Smooth muscle cell of the brain vasculature (primary cell): ENCODE results near the gene QTRT2.

Experiments
- DNase-seq: peaks from one replicate; pipeline ENCODE4 v3.0.0-alpha.2; 2012; ENCODE audit warnings: low read depth, low spot score

QTRT2 gene

GRCh38 chr3:114056130-114057010 is at the start of gene QTRT2, which contains the start of gene CCDC191:
Gene QTRT2 (plus strand): TSS chr3:114056737. CDS start chr3:114065258, 8,521 bp downstream.
Gene CCDC191 (minus strand): TSS chr3:114056526. CDS start chr3:114056466, 60 bp downstream.
- peak; percentile 96 for DNase-seq

- no peak for DNase-seq
Measured at GRCh38 chr3:114011059-114011797, 45.3 kb upstream of the QTRT2 start.

- no peak for DNase-seq
Measured at GRCh38 chr3:114014211-114014610, 42.3 kb upstream of the QTRT2 start.

GRCh38 chr3:114019486-114019885 is 37.1 kb upstream of the QTRT2 start:
- DNase-seq = no peak

GRCh38 chr3:114020907-114021306 is 35.6 kb upstream of the QTRT2 start:
- no peak for DNase-seq

- DNase-seq = no peak
Measured at GRCh38 chr3:114022145-114022802, 34.3 kb upstream of the QTRT2 start.

GRCh38 chr3:114025451-114025850 is 31.1 kb upstream of the QTRT2 start:
- DNase-seq = no peak

GRCh38 chr3:114026331-114026730 is 30.2 kb upstream of the QTRT2 start:
- DNase-seq = no peak

- DNase-seq = no peak
Measured at GRCh38 chr3:114033721-114034120, 22.8 kb upstream of the QTRT2 start.

GRCh38 chr3:114034211-114034610 is 22.3 kb upstream of the QTRT2 start:
- DNase-seq = no peak

- no peak for DNase-seq
Measured at GRCh38 chr3:114034787-114035545, 21.6 kb upstream of the QTRT2 start.

GRCh38 chr3:114035896-114036295 is 20.6 kb upstream of the QTRT2 start:
- DNase-seq = no peak

GRCh38 chr3:114043205-114043604 is 13.3 kb upstream of the QTRT2 start:
- no peak for DNase-seq

- no peak for DNase-seq
Measured at GRCh38 chr3:114052216-114052615, 4.3 kb upstream of the QTRT2 start.

- no peak for DNase-seq
Measured at GRCh38 chr3:114057011-114057347, 442 bp downstream of the QTRT2 start.

- DNase-seq = no peak
Measured at GRCh38 chr3:114058646-114059045, 2.1 kb downstream of the QTRT2 start.

GRCh38 chr3:114060906-114061655 is 4.5 kb downstream of the QTRT2 start:
- DNase-seq = no peak

- no peak for DNase-seq
Measured at GRCh38 chr3:114067804-114068203, 11.3 kb downstream of the QTRT2 start.

- DNase-seq = no peak
Measured at GRCh38 chr3:114068336-114068735, 11.8 kb downstream of the QTRT2 start.

- DNase-seq = no peak
Measured at GRCh38 chr3:114071786-114072185, 15.2 kb downstream of the QTRT2 start.

- DNase-seq = no peak
Measured at GRCh38 chr3:114076711-114077110, 20.2 kb downstream of the QTRT2 start.
